ENCODE measurements around the gene LYZL2.

DNA sequence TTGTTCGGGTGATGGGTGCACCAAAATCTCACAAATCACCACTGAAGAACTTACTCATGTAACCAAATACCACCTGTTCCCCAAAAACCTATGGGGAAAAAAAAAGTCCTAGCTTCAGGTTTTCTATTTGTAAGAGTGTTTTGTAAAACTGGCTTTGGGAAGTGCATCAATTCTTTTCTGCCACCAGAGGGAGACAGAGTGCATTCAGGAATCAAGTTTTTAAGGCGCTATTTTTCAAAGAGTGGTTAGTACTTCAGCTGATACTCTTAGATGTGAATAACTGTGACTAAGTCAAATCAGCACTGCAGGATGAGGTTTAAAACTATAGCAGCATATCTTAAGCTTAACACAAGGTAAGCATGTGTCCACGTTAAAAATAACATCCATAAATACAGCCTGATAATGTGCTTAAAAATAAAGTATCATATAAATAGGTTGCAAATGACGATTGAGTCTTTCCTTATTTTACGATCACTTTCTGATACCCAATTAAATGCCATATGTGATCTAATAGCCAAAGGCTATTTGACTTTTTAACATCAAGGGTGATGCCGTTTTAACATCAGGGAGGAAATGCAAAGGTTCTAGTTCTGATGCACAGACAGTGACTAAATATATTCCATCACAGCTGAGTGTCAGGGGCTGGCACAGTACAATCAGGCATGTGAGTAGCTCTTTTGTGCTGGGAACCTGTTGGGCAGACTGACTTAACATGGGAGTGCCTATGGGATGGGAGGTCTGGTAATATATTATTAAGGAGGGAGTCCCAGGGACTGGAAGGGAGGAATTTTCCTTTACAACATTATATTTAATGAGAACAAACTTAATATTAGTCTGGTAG is 10.6 kb upstream of the LYZL2 start:
- TF ChIP-seq CTCF (IDR thresholded peaks at IDR 0.05), result peak; percentile 59 to 88 (median 72)
- no peak for TF ChIP-seq POLR2A (IDR thresholded peaks at IDR 0.05)

All from esophagus squamous epithelium (tissue), 4 donors.